Nephron (organoid): ENCODE results near the gene TPTE.
"Not testable (repeated sequence)": the region's sequence is repeated elsewhere in the genome, so short reads cannot be mapped to it uniquely, and the experiment has no call there.

Source experiments
- H3K27ac Mint-ChIP-seq, 3 experiments: 2 replicates each; pipeline ENCODE4 v1.8.0; 2020; ENCODE audit warnings: mixed read lengths in 3 of 3, mild to moderate bottlenecking in 2 of 3, moderate library complexity in 1 of 3
- H3K27me3 Mint-ChIP-seq: 2 replicates; pipeline ENCODE4 v1.8.0; 2021; ENCODE audit warnings: low read depth, mild to moderate bottlenecking, moderate library complexity, mixed read lengths
- H3K36me3 Mint-ChIP-seq: 2 replicates; pipeline ENCODE4 v1.8.0; 2020; ENCODE audit warnings: low read depth, mixed read lengths
- H3K4me1 Mint-ChIP-seq: 2 replicates; pipeline ENCODE4 v1.8.0; 2020; ENCODE audit warnings: mixed read lengths
- H3K4me3 Mint-ChIP-seq, 3 experiments: 2 replicates each; pipeline ENCODE4 v1.8.0; 2020; ENCODE audit warnings: mild to moderate bottlenecking in 3 of 3, mixed read lengths in 3 of 3, moderate library complexity in 2 of 3
- H3K9me3 Mint-ChIP-seq: 2 replicates; pipeline ENCODE4 v1.8.0; 2020; ENCODE audit warnings: mixed read lengths
- TF ChIP-seq, protein P1 (sequence below), 3 experiments: fragments of 200-600 bp; sonication (generic); IDR thresholded peaks; one replicate each; pipeline ENCODE4 v1.5.0; 2021; ENCODE audit warnings: antibody characterized with exemption in 3 of 3; ENCODE audit not compliant: unreplicated experiment in 3 of 3

The TPTE gene

DNA sequence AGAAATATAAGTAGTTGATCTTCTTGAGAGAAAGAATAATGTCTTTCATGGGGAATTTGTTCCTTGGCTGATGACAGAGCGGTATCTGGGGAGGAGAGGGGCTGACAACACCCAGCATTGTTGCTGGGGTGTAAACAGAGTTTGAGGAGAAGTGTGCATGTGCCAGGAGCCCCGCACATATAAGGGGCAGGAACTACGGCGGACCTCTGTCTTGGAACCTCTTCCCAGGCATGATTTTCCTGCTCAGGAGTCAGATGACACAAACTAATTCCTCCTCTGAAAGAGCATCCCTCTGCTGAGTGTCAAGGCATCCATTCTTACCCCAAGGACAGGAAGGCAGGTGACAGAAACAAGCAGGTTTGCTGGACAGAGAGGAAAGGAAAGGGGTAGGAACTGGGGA is 119.1 kb downstream of the TPTE start:
- TF ChIP-seq, protein P1, sequence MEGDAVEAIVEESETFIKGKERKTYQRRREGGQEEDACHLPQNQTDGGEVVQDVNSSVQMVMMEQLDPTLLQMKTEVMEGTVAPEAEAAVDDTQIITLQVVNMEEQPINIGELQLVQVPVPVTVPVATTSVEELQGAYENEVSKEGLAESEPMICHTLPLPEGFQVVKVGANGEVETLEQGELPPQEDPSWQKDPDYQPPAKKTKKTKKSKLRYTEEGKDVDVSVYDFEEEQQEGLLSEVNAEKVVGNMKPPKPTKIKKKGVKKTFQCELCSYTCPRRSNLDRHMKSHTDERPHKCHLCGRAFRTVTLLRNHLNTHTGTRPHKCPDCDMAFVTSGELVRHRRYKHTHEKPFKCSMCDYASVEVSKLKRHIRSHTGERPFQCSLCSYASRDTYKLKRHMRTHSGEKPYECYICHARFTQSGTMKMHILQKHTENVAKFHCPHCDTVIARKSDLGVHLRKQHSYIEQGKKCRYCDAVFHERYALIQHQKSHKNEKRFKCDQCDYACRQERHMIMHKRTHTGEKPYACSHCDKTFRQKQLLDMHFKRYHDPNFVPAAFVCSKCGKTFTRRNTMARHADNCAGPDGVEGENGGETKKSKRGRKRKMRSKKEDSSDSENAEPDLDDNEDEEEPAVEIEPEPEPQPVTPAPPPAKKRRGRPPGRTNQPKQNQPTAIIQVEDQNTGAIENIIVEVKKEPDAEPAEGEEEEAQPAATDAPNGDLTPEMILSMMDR (IDR thresholded peaks at IDR 0.05; ENCODE audit: unreplicated experiment in 3 of 3): no peak
- no peaks in the 10 kb centered on the region for H3K36me3 Mint-ChIP-seq
- no peaks in the 10 kb centered on the region for H3K4me1 Mint-ChIP-seq
- no peak overlapping the region for H3K27ac Mint-ChIP-seq
- no peak overlapping the region for H3K4me3 Mint-ChIP-seq
- peaks cover 3% of the 10 kb centered on the region for H3K9me3 Mint-ChIP-seq
- H3K27me3 Mint-ChIP-seq: no peaks in the 10 kb centered on the region

DNA sequence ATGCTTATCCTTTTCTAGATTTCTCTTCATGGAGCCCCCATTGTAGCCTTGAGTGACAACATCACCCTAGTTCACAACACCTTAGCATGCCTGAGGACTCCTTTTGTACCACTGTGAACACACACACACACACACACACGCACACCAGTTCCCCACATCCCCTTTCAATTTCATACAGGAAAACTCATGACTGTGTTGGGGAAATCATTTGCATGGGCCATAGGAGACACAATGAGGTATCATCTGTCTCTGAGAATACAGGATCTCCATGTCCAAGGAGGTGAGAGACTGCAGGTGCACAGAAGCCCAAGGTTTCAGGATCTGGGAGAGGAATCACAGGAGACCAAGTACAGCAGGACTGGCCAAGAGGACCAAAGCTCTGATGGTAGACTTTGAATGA is 119.7 kb downstream of the TPTE start:
- Mint-ChIP-seq H3K36me3 (no peaks in the 10 kb centered on the region), H3K27ac (no peak overlapping the region), H3K4me3 (no peak overlapping the region), H3K4me1 (no peaks in the 10 kb centered on the region), H3K9me3 (peaks cover 3% of the 10 kb centered on the region), H3K27me3 (no peaks in the 10 kb centered on the region)
- TF ChIP-seq, protein P1 (IDR thresholded peaks at IDR 0.05; ENCODE audit: unreplicated experiment in 3 of 3): no peak

DNA sequence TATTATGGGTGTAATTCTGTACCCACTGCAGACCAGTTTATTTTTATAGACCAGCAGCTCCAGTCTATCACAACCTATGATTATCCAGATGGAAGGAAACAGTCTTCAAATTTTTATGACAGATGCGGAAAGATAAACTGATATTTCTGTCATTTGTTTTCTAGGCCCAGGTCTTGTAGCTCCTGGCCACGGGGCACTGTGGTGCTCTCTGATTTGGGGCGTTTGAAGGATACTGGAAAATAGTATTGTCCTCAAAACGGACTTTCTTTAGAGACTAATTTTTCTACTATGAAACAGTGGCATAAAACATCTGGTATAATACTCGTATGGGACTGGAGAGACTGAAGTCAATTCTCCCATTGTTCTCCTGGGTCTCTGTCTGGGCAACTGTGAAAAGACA is 124.3 kb downstream of the TPTE start:
- H3K27me3 Mint-ChIP-seq, H3K4me1 Mint-ChIP-seq, H3K27ac Mint-ChIP-seq, H3K36me3 Mint-ChIP-seq, H3K4me3 Mint-ChIP-seq: not testable (repeated sequence)
- H3K9me3 Mint-ChIP-seq: peaks cover 21% of the 10 kb centered on the region

DNA sequence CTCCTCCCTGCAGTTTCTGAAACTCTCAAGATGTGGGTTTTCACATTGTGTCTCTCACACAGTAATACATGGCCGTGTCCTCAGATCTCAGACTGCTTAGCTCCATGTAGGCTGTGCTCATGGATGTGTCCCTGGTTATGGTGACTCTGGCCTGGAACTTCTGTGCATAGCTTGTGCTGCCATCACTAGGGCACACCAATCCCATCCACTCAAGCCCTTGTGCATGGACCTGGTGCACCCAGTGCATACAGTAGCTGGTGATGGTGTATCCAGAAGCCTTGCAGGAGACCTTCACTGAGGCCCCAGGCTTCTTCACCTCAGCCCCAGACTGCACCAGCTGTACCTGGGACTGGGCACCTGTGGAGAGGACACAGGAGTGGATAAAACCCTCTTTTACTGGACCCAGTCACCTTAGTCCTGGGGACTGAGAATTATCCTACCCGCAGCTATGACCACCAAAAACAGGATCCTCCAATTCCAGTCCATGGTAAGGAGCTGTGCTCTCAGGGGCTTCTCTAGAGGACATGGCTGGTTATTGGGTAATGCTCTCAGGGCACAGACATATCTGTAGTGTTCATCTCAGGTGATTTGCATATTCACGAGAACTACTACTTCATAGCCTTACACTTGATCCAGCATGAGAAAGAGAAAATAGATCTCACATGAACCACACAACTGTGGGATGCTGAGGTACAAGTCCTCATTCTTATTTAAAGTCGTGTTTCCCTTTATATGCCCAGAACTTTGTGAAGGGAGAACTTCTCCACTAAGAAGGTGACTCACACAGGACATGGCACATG is 128.2 kb downstream of the TPTE start:
- H3K9me3 Mint-ChIP-seq: peaks cover 21% of the 10 kb centered on the region
- H3K27me3 Mint-ChIP-seq, H3K36me3 Mint-ChIP-seq: not testable (repeated sequence)

DNA sequence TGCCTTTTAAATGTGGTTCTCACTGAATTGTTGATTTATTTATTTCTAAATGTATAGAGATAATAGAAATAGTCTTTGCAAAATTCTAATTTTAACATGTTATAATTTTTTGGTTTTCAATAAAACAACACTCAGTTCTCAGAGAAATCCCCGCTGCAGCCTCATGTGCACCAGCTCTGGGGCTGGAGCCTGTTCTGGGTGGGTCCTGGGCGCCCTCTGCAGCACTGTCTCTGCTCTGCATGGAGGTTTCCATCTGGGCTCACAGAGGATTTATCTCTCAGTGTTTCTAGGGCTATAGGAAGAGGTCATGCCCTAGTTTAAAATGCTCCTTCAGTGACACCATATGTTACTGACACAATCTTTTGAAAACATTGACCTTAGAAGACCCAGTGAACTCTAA is 128.9 kb downstream of the TPTE start:
- H3K36me3 Mint-ChIP-seq, H3K27me3 Mint-ChIP-seq: not testable (repeated sequence)

More for the DNA sequence above, 128.2 kb downstream of the TPTE start:
- H3K4me1 Mint-ChIP-seq, H3K27ac Mint-ChIP-seq, H3K4me3 Mint-ChIP-seq: not testable (repeated sequence)

More for the DNA sequence above, 128.9 kb downstream of the TPTE start:
- peaks cover 21% of the 10 kb centered on the region for H3K9me3 Mint-ChIP-seq
- H3K4me1 Mint-ChIP-seq, H3K4me3 Mint-ChIP-seq, H3K27ac Mint-ChIP-seq: not testable (repeated sequence)
